Thyroid gland (tissue), 4 donors: ENCODE data around the gene WDR87.

Experiments used
- POLR2A ChIP-seq, 2 donors: fragments of 450-650 bp; IDR thresholded peaks; one replicate each; pipeline ENCODE4 v1.6.1; 2017; ENCODE audit warnings: antibody characterized with exemption in 2 of 2, mild to moderate bottlenecking in 2 of 2, moderate library complexity in 1 of 2
- TF ChIP-seq, protein P1 (sequence below), 6 experiments: fragments of 200-600 bp in 3 of 6; fragments of 450-650 bp in 3 of 6; sonication (generic) in 3 of 6; IDR thresholded peaks; one replicate each; pipeline ENCODE4 v1.5.1; 2016 to 2019; ENCODE audit warnings: antibody characterized with exemption in 6 of 6, mild to moderate bottlenecking in 2 of 6, inconsistent platforms in 1 of 6, moderate library complexity in 1 of 6

DNA sequence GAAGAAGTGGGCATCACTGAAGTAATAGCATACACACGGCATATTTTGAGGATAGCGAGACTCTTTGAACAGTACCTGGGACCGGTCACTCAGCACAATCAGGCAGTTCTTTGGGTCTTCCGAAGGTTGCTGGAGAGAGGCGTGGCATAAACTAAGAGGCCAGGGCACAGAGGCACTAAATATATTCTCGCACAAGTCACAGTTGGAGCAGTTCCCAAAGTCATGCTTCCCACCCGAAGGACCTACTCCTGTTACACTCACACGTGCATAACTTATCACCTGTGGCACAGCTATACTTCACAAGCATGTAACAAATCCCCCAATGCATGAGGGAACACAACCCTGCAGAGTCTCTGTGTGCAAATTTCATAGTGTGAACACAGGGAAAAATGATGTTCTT, 10.2 kb downstream of the WDR87 start:
- TF ChIP-seq POLR2A (IDR thresholded peaks at IDR 0.05) = no peak
- TF ChIP-seq, protein P1, sequence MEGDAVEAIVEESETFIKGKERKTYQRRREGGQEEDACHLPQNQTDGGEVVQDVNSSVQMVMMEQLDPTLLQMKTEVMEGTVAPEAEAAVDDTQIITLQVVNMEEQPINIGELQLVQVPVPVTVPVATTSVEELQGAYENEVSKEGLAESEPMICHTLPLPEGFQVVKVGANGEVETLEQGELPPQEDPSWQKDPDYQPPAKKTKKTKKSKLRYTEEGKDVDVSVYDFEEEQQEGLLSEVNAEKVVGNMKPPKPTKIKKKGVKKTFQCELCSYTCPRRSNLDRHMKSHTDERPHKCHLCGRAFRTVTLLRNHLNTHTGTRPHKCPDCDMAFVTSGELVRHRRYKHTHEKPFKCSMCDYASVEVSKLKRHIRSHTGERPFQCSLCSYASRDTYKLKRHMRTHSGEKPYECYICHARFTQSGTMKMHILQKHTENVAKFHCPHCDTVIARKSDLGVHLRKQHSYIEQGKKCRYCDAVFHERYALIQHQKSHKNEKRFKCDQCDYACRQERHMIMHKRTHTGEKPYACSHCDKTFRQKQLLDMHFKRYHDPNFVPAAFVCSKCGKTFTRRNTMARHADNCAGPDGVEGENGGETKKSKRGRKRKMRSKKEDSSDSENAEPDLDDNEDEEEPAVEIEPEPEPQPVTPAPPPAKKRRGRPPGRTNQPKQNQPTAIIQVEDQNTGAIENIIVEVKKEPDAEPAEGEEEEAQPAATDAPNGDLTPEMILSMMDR (IDR thresholded peaks at IDR 0.05) = no peak
